CD4-positive, alpha-beta T cell treated with Interferon gamma for 1 hour (primary cell): ENCODE results near the gene ERCC2.
"Not testable (repeated sequence)": the region's sequence is repeated elsewhere in the genome, so short reads cannot be mapped to it uniquely, and the experiment has no call there.

Experiments
- DNase-seq: peaks from one replicate; pipeline ENCODE4 v3.0.0-alpha.2; 2020

The ERCC2 gene

GRCh38 chr19:45352914-45353796, 17.2 kb downstream of the ERCC2 start:
- DNase-seq = no peak

DNA sequence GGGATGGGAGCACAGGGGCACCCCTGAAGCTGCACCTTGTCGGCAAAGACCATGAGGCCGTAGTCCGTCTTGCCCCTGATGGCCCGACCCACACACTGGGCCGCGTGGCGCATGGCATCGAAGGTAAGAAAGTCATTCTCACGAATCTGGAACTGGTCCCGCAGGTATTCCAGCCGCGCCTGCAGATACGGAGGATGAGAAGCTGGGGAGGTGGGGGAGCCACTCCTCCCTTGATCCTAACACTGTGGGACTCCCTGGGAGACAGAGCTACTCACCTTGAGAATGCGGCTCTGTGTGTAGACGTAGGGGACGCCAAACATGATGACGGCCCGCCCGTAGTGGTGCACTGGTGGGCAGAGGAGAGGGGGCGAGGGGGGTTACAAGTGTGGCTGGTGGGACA, 17.9 kb downstream of the ERCC2 start:
- DNase-seq = no peak

GRCh38 chr19:45352062-45352461, 18.3 kb downstream of the ERCC2 start:
- DNase-seq = no peak

DNA sequence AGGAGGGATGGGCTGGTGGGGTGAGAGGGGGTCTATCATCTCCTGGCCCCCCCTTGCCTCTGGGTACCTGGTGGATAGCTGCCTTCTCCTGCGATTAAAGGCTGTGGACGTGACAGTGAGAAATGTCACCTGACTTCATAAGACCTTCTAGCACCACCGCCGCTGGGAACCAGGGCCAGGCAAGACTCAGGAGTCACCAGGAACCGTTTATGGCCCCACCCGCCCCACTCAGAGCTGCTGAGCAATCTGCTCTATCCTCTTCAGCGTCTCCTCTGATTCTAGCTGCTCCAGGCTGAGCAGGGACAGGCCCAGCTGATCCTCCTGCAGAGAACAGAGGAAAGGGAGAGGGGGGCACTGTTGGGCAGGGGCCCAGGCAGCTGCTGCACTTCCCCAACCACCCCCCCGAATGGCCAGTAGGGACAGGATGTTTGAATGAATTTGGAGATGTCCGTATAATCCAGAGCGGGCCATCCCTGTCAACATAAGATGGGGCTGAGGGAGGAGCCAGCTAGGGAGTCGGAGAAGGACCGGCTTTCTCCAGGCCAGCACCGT, 18.9 kb downstream of the ERCC2 start:
- DNase-seq = no peak

DNA sequence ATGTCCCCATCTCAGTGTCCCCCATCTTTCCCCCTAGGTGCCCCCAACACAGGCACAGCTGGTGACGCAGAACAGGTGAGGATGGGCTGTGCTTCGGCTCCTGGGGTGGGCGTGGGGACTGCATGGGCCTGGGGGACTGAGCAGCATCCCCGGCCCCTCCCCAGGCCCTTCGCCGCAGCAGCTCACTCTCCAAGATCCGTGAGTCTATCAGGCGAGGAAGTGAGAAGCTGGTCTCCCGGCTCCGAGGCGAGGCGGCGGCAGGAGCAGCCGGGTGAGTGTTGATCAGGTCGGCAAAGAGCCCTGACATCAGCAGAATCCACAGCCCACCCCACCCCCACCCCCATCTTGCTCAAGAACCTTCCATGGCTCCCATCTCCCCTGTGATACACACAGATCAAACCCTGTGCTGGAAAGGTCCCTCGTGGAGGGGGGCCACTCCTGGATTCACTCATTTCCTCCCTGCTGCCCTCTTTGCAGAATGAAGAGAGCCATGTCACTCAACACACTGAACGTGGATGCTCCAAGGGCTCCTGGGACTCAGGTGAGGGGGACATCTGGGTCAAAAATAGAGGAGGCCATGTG, 19.8 kb downstream of the ERCC2 start:
- DNase-seq = no peak

DNA sequence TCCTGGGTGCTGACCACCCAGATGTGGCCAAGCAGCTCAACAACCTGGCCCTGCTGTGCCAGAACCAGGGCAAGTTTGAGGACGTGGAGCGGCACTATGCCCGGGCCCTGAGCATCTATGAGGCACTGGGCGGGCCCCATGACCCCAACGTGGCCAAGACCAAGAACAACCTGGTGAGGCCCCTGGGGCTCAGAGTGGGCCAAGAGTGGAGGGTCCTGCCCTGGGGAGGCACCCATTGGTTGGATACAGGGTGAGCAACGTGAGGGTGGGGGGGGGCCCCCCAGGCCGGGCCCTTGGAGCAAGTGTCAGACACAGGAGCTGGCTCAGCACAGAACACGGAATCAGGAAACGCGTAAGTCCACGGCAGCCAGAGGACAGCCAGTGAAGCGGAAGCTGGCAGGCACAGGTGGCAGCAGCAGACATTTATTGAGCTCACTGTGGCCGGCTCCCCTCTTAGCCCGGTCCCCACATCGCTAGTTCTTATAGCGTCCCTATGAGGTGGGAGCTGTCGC, 20.9 kb downstream of the ERCC2 start:
- DNase-seq = no peak

DNA sequence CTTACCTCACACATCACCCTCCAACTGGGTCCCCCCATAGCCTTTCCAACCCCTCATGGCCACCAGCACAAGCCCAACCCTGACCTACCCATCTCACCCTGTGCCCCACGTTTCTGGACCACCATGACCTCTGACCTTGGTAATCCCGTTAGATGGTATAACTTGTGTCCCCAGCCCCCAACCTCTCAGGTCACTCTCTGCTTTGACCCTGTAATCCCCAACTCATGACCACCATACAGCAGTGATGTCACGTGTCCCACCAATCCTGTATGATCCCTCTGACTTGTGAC, 21.3 kb downstream of the ERCC2 start:
- no peak for DNase-seq

- DNase-seq = no peak
These were observed 21.8 kb downstream of the ERCC2 start for GRCh38 chr19:45348367-45349125.

DNA sequence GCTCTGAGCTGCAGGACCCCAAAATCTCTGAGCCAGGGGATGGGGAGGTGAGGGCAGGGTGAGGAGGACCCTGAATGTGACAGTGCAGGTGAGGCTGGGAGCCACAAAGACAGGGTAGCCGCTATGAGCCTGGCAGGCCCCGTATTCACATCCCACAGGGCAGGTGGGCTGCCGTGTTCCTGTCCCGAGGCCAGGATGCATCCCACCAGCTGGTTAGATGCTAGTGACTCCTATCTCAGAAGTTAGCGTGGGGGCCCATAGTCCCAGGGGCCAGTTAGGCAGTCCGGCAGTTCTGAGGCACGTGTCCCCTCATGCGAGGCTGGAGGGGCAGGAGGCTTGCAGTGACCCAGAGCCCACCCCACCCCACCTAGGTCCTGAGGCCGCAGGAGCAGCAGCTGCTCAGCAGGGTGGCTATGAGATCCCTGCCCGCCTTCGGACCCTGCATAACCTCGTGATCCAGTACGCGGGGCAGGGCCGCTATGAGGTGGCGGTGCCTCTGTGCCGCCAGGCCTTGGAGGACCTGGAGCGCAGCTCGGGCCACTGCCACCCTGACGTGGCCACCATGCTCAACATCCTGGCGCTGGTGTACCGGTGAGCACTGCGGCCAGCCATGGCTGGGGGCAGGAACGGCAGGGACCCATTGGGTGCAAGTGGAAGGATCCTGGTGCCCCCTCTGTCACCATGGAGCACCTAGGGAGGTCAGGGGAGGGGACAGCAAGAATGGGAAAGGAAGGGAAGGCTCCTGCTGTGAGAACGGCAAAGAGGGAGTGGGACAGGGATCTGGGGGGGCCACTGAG, 22.6 kb downstream of the ERCC2 start:
- DNase-seq = no peak

- DNase-seq = no peak
These were observed 23.9 kb downstream of the ERCC2 start for GRCh38 chr19:45346449-45346848.

- DNase-seq = no peak
These were observed 24.9 kb downstream of the ERCC2 start for GRCh38 chr19:45345506-45345860.

GRCh38 chr19:45344621-45345505, 25.5 kb downstream of the ERCC2 start:
- no peak for DNase-seq

- no peak for DNase-seq
These were observed 27.5 kb downstream of the ERCC2 start for GRCh38 chr19:45342911-45343310.

DNA sequence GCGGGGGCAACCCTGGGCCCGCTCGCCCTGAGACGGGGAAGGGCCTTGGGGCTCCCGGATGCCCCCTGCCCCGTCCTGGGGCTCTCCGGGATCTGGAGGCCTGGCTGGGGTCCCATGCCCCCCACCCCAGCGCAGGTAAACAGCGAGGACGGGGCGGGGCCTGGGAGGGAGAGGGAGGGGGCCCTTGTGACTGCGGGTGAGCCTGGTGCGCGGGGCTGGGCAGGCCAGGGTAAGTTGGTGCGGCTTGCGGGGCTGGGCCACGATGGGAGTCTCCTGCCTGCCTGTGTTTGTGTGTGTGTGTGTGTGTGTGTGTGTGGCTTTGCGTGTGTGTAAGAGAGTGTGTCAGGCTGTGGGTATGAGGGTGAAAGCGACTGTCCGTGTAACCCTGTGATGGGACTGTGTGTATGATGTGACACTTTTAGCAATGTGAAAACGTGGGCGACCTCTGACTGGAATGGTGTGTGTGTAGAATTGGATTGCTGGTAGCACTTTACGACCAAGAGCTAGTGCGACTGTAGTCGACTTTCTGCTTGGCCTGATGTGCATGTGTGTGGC, 29.4 kb downstream of the ERCC2 start:
- DNase-seq = no peak

DNA sequence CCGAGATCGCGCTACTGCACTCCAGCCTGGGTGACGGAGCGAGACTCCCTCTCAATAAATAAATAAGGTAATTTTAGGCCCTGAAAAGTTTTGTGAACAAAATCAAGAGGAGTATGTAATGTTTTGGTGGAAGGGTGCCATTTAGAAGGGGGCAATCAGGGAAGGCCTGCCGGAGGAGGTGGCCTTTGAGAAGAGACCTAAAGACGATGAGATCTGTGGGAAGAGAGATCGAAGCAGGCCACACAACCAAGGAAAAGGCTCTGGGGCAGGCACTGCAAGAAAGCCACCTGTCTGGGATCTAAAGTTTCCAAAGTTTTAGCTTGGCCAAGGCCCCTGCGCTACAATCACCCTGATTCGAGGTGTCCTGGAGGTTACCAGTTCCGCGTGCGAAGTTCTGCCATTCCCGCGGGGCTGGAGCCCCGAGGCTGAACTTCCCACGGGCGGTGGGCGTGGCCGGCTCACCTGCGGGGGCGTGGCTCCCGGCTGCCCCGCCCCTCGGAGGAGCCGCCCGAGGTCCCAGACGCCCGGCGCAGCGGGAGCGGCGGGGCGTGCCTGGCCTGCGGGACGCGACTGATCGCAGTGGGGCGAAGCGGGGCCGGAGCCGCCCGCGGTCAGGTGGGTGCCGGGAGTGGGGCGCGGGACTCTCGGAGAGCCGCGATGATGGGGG, 30.0 kb downstream of the ERCC2 start, which contains the start of gene KLC3:
TSS of gene KLC3 (plus strand) at position 519 of the 667 bp plus-strand sequence. CDS start 4,792 bp downstream, outside the sequence.
- DNase-seq = no peak

- no peak for DNase-seq
These were observed 30.7 kb downstream of the ERCC2 start for GRCh38 chr19:45339629-45340028.

DNA sequence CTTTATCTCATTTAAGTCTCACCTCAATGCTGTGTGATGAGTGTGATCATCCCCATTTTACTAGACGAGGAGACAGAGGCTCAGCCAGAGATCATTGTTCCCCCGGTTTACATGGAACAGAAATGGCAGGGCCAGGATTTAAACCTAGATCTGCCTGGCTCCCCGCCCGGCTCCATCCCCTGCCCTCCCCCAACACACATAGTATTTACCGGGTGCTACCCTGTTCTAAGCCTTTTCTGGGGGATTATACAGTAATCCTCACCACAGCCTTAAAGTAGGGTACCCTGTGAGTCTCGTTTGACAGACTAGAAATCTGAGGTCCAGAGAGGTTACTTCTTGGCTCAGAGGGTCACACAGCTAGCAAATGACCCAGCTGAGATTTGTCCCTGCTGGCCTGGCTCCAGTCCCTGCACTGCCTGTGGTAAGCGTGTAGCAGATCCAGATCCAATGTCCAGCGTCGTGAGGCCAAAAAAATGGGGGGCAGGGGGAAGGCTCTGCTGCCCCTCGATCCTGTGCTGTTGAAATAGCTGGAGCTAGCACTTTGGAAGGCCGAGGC, 33.6 kb downstream of the ERCC2 start:
- DNase-seq = no peak

GRCh38 chr19:45334881-45335280, 35.5 kb downstream of the ERCC2 start:
- DNase-seq = not testable (repeated sequence)

DNA sequence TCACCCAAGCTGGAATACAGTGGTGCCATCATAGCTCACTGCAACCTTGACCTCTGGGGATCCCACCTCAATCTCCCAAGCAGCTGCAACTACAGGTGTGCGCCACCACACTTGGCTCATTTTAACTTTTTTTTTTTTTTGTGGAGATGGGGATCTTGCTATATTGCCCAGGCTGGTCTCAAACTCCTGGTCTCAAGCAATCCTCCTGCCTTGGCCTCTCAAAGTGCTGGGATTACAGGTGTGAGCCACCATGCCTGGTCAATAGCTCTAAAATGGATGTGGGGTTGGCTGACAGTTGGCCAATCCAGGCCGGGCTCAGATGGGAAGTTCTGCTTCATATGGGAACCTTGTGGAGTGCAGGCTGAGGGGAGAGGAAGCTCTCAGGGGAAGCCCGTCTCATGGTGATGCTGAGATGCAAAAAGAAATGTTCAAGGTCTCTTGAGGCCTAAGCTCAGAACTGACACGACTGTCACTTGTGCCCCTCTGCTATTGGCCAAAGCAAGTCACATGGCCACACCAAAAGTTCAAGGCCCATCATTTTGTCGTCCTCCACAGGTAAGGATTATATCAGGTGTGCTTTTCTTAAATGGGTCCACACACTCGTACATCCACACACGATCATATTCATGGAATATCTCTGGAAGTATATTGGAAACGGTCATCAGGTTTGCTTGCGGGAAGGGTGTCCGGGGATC, 36.6 kb downstream of the ERCC2 start:
- no peak for DNase-seq

DNA sequence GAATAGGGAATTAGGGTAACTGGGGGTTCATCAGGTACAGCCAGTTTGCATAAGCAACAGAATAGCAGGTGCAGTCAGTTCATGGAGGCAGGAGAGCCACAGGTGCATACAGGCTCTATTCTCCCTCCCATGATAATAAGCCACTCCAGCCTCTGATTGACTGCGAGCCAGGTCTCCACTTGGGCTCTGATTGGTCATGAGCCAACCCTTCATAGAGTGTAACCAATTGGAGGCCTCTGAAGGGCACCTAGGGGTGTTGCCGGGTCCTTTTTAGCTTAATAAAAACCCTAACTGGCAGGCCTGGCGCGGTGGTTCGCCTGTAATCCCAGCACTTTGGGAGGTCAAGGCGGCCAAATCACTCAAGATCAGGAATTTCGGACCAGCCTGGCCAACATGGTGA, 39.0 kb downstream of the ERCC2 start:
- no peak for DNase-seq
